Measurements from ENCODE around the gene PABPC1L.

- TF ChIP-seq CTCF (IDR thresholded peaks at IDR 0.05; ENCODE audit: low read length) (no peak), EZH2phosphoT487 (IDR thresholded peaks at IDR 0.05; ENCODE audit: low read length) (no peak)
Observed at GRCh38 chr20:44894959-44895358, 14.9 kb upstream of the PABPC1L start.

Data from MM.1S (cell line).